ENCODE measurements around the gene IL6R.

IL6R gene

DNA sequence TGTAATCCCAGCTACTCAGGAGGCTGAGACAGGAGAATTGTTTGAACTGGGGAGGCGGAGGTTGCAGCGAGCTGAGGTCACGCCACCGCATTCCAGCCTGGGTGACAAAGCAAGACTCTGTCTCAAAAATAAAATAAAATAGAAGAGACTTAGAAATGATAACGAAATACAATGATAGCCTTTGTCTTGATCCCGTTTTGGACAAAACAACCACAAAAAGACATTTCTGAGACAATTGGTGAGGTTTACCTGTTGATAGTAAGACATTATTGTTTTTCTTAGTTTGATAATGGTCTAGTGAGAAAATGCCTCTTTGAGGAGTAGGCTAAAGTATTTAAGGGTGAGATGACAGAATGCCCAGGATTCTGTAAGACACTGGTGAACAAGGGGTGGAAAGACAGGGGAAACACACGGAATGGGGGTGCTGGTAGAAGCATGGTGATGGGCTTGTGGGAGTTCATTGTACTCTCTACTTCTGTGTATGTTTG lies 109.0 kb downstream of the IL6R start:
- no peak for TF ChIP-seq ZFX (IDR thresholded peaks at IDR 0.05)
- TF ChIP-seq, protein P1, sequence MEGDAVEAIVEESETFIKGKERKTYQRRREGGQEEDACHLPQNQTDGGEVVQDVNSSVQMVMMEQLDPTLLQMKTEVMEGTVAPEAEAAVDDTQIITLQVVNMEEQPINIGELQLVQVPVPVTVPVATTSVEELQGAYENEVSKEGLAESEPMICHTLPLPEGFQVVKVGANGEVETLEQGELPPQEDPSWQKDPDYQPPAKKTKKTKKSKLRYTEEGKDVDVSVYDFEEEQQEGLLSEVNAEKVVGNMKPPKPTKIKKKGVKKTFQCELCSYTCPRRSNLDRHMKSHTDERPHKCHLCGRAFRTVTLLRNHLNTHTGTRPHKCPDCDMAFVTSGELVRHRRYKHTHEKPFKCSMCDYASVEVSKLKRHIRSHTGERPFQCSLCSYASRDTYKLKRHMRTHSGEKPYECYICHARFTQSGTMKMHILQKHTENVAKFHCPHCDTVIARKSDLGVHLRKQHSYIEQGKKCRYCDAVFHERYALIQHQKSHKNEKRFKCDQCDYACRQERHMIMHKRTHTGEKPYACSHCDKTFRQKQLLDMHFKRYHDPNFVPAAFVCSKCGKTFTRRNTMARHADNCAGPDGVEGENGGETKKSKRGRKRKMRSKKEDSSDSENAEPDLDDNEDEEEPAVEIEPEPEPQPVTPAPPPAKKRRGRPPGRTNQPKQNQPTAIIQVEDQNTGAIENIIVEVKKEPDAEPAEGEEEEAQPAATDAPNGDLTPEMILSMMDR (conservative IDR thresholded peaks at IDR 0.05): no peak
- H3K27ac ChIP-seq: no peak overlapping the region

DNA sequence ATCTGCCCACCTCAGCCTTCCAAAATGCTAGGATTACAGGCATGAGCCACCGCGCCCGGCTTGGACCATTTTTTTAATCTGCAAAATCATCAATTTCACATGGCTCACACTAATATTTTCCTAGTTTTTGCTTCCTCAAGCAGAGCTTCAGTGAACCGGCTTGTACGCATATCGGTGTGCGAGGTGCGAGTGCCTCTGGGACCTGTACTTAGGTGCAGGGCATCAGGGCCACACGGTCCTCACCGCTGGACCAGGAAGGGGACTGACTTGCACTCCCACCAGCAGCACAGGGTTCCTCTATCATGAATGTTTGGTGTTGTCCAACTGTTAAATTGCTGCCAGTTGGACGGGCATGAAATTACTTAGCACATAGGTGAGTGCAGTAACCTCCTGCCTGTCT lies 112.5 kb downstream of the IL6R start:
- TF ChIP-seq, protein P1 (conservative IDR thresholded peaks at IDR 0.05): no peak
- no peak for TF ChIP-seq ZFX (IDR thresholded peaks at IDR 0.05)
- H3K27ac ChIP-seq: no peak overlapping the region
